ENCODE measurements around the gene VEZF1. TPM values are rescaled to one million over a fixed set of nuclear protein-coding genes. Genes with fewer than 3 reads are reported as not detected.
A peak's percentile ranks its signal among the peaks of the same experiment; 100 is the strongest.

Gene VEZF1
- total RNA-seq, 1 experiment from 2014 or later, result 78.1 TPM

- intact Hi-C loops (cut with micrococcal nuclease), result no loop called here
Observed at GRCh38 chr17:57955183-57955931, 32.7 kb downstream of the VEZF1 start, which contains the start of gene CUEDC1. CUEDC1 (minus strand) TSS chr17:57955412; CDS start chr17:57885564, 69,848 bp downstream.

DNA sequence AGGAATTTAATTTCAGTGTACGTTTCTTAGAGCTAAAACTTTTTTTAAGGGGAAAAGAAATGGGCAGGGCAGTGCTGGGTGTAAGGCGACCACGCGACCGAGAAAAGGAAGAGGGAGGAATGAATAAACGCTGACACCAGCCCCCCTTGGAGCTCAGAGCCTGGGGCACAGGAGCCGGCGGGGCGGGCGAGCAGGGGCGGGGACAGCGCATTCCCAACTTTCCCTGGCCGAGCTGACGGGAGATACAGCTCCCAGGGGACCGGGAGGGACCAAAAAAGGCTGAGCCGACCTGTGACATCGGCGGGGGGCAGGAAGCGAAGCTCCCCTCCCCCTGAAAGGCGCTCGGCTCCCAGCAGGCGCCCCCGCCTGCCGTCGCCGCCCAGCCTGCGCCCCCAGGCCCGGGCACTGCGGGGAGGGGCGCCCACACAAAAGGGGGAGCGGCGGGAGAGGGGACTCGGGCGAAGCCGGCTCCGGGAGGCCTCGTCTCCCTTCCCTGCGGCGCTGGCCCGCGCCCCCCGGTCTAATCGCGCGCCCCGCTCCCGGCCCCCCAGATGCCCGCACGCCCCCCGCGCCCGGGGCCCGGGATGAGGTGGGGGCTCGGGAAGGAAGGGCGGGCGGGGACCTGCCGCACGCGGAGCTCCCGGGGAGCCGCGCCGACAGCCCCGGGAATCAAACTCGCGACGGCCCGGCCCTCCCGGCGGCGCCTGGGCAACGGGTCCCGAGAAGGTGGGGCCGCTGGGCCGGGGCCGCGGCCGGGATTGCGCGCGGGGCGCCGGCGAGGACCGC, 33.5 kb downstream of the VEZF1 start:
- Histone ChIP-seq H4K20me1 (ENCODE audit: low read length) (no peaks in the 10 kb centered on the region), H3F3A (ENCODE audit: low read length, unreplicated experiment) (peaks cover 2% of the 10 kb centered on the region), H3K4me3 (ENCODE audit: low read length) (peak overlapping the region; percentile 80), H2AFZ (ENCODE audit: low read length) (peak overlapping the region; percentile 66), H3K27ac (ENCODE audit: low read length) (peak overlapping the region; percentile 73), H3K79me2 (ENCODE audit: low read length) (peaks cover 56% of the 10 kb centered on the region), H3K9ac (ENCODE audit: low read length) (peak overlapping the region; percentile 92), H3K4me1 (ENCODE audit: insufficient read depth, low read length) (peaks cover 54% of the 10 kb centered on the region), H3K9me2 (replicated peaks; ENCODE audit: low read length) (no peaks in the 10 kb centered on the region), H3K9me3 (ENCODE audit: low read length) (no peaks in the 10 kb centered on the region), H3K4me2 (ENCODE audit: low read length) (peak overlapping the region; percentile 72), H3K27me3 (ENCODE audit: low read length) (no peaks in the 10 kb centered on the region), H3K36me3 (ENCODE audit: low read depth, low read length) (no peaks in the 10 kb centered on the region)
- TF ChIP-seq EZH2 (IDR thresholded peaks at IDR 0.05; ENCODE audit: low read length, unreplicated experiment) (no peak), EZH2phosphoT487 (IDR thresholded peaks at IDR 0.05; ENCODE audit: borderline replicate concordance, low read length) (no peak), CTCF (conservative IDR thresholded peaks at IDR 0.05; ENCODE audit: low read depth, low read length) (no peak)
- no TSS peak for BruUV-seq (replicated peaks)
- DNase-seq (peak; percentile 76), ATAC-seq (peak; percentile 70)
- intact Hi-C loops (cut with micrococcal nuclease), result loop anchor here (1.0 kb wide), 1 partner anchor 79 kb away; no protein-coding TSS in a partner anchor
- ChIA-PET POLR2A (ENCODE audit: unreplicated experiment) (interaction anchor here (0.5 to 1.2 kb wide), 13 partner anchors 19 to 1905 kb away, joined by 3 to 12 read pairs (median 4); partner anchors contain the start of gene VEZF1), CTCF (interaction anchor here (0.6 to 1.3 kb wide), 6 partner anchors 19 to 181 kb away, joined by 3 to 6 read pairs (median 4); no protein-coding TSS in a partner anchor)

More at GRCh38 chr17:57955183-57955931, 32.7 kb downstream of the VEZF1 start, which contains the start of gene CUEDC1:
- DNase-seq, result peak; percentile 74
- Histone ChIP-seq H3K36me3 (ENCODE audit: low read depth, low read length) (no peaks in the 10 kb centered on the region), H3K9me2 (replicated peaks; ENCODE audit: low read length) (no peaks in the 10 kb centered on the region), H3K79me2 (ENCODE audit: low read length) (peaks cover 49% of the 10 kb centered on the region), H3K9ac (ENCODE audit: low read length) (peak within 1 kb of the TSS; percentile 92), H3K27me3 (ENCODE audit: low read length) (no peaks in the 10 kb centered on the region), H3K4me2 (ENCODE audit: low read length) (peak within 1 kb of the TSS; percentile 100), H4K20me1 (ENCODE audit: low read length) (no peaks in the 10 kb centered on the region), H3K4me3 (ENCODE audit: low read length) (peak within 1 kb of the TSS; percentile 86), H3K9me3 (ENCODE audit: low read length) (no peaks in the 10 kb centered on the region), H3K4me1 (ENCODE audit: insufficient read depth, low read length) (peaks cover 47% of the 10 kb centered on the region), H3K27ac (ENCODE audit: low read length) (peak within 1 kb of the TSS; percentile 73), H2AFZ (ENCODE audit: low read length) (peak within 1 kb of the TSS; percentile 80), H3F3A (ENCODE audit: low read length, unreplicated experiment) (no peaks in the 10 kb centered on the region)
- ATAC-seq, result peak; percentile 75
- POLR2A ChIA-PET (ENCODE audit: unreplicated experiment), result interaction anchor here (0.6 to 1.1 kb wide), 5 partner anchors 9 to 1904 kb away, joined by 3 to 6 read pairs (median 3); no protein-coding TSS in a partner anchor
- TF ChIP-seq CTCF (conservative IDR thresholded peaks at IDR 0.05; ENCODE audit: low read depth, low read length) (no peak), EZH2 (IDR thresholded peaks at IDR 0.05; ENCODE audit: low read length, unreplicated experiment) (no peak), EZH2phosphoT487 (IDR thresholded peaks at IDR 0.05; ENCODE audit: borderline replicate concordance, low read length) (no peak)
- BruUV-seq (replicated peaks), result no TSS peak
- CTCF ChIA-PET, result interaction anchor here (0.5 to 1.3 kb wide), 7 partner anchors 8 to 181 kb away, joined by 3 to 4 read pairs (median 4); no protein-coding TSS in a partner anchor
